ENCODE results near the gene HACD2. TPM values are rescaled to one million over a fixed set of nuclear protein-coding genes. Genes with fewer than 3 reads are reported as not detected.

Gene HACD2
- total and polyA plus RNA-seq, 10 of the 15 experiments (the other 5 are each of a cell fraction or from before 2014, with no cell fraction given): 9.1 to 30.0 (median 18.8) TPM

DNA sequence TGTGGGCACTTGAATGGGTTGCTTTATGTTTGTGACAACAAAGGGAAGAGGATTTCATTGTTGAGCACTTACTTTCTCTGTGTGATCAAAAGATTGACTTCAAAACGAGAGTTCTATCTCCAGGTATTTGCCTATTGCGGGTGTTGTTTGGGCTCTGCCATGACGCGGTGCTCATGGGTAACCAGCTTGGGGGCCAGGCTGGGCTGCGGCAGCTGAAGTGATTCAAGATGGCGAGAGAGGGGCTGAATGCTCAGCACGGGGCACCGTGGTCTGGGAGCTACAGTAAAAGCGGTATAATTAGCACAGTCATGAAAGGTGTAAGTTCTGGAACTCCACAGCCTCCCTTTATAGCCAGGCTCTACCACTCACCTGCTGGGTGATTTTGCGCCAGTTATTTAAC is 105.0 kb downstream of the HACD2 start:
- in situ Hi-C loops (cut with MboI): no loop called here

DNA sequence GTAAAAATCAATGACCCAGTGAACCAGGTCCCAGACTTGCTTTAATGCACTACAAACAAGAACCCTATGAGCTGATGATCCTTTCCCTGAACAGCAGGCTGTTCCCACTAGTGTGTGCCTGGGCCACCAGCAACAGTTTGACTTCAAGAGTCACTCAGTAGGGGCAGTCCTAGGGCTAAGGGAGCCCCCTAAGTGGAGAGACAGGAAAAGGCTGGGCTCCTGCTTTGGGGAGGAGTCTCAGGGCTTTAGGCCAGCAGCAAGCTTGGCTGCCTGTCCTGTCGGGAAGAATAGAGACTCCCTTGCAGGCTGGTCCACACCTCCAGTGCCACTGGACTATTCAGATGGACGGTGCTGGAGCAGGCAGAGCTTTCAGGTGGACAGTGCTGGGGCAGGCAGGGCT is 106.5 kb downstream of the HACD2 start:
- intact Hi-C loops (cut with micrococcal nuclease; ENCODE audit: unreplicated experiment) (no loop called here), in situ Hi-C loops (cut with MboI) (no loop called here)
- Histone ChIP-seq H3K27ac (ENCODE audit: control insufficient read depth, insufficient read depth) (no peak overlapping the region), H3K79me2 (ENCODE audit: control insufficient read depth, insufficient read depth, low read length) (no peaks in the 10 kb centered on the region), H4K20me1 (ENCODE audit: control insufficient read depth, insufficient read depth) (no peaks in the 10 kb centered on the region), H3K27me3 (replicated peaks in 1 of 2; ENCODE audit: control insufficient read depth in 2 of 2, insufficient read depth in 2 of 2, low read length in 1 of 2) (peaks cover 0 to 2% of the 10 kb centered on the region in 2 experiments; a peak in 1 of 4 replicates), H3K4me1 (ENCODE audit: control insufficient read depth, insufficient read depth, low read length) (no peaks in the 10 kb centered on the region), H3K9ac (ENCODE audit: control insufficient read depth, insufficient read depth, low read length) (no peak overlapping the region), H2AFZ (ENCODE audit: control insufficient read depth, low read depth, low read length) (no peak overlapping the region), H3K4me3 (no peak overlapping the region), H3K4me2 (ENCODE audit: control insufficient read depth, insufficient read depth) (no peak overlapping the region), H3K36me3 (ENCODE audit: control insufficient read depth in 2 of 2, insufficient read depth in 2 of 2, low read length in 1 of 2) (no peaks in the 10 kb centered on the region), H3K9me3 (replicated peaks; ENCODE audit: control insufficient read depth, insufficient read depth, low read length) (no peaks in the 10 kb centered on the region)
- no peak for ATAC-seq
- RAD21 ChIA-PET (ENCODE audit: unreplicated experiment): no interaction called here
- SMC1A ChIA-PET (ENCODE audit: uncharacterized antibody, unreplicated experiment): no interaction called here
- no TSS peak for BruUV-seq (replicated peaks)
- FAIRE-seq: no peak
- TF ChIP-seq, protein P1, sequence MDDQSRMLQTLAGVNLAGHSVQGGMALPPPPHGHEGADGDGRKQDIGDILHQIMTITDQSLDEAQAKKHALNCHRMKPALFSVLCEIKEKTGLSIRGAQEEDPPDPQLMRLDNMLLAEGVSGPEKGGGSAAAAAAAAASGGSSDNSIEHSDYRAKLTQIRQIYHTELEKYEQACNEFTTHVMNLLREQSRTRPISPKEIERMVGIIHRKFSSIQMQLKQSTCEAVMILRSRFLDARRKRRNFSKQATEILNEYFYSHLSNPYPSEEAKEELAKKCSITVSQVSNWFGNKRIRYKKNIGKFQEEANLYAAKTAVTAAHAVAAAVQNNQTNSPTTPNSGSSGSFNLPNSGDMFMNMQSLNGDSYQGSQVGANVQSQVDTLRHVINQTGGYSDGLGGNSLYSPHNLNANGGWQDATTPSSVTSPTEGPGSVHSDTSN (IDR thresholded peaks at IDR 0.05; ENCODE audit: insufficient replicate concordance, low read depth, low read length): no peak
- TF ChIP-seq SUPT20H (IDR thresholded peaks at IDR 0.05; ENCODE audit: borderline replicate concordance, control insufficient read depth, low read depth, low read length): no peak
- TF ChIP-seq CBFB (IDR thresholded peaks at IDR 0.05; ENCODE audit: low read depth): no peak
- TF ChIP-seq, protein P2, sequence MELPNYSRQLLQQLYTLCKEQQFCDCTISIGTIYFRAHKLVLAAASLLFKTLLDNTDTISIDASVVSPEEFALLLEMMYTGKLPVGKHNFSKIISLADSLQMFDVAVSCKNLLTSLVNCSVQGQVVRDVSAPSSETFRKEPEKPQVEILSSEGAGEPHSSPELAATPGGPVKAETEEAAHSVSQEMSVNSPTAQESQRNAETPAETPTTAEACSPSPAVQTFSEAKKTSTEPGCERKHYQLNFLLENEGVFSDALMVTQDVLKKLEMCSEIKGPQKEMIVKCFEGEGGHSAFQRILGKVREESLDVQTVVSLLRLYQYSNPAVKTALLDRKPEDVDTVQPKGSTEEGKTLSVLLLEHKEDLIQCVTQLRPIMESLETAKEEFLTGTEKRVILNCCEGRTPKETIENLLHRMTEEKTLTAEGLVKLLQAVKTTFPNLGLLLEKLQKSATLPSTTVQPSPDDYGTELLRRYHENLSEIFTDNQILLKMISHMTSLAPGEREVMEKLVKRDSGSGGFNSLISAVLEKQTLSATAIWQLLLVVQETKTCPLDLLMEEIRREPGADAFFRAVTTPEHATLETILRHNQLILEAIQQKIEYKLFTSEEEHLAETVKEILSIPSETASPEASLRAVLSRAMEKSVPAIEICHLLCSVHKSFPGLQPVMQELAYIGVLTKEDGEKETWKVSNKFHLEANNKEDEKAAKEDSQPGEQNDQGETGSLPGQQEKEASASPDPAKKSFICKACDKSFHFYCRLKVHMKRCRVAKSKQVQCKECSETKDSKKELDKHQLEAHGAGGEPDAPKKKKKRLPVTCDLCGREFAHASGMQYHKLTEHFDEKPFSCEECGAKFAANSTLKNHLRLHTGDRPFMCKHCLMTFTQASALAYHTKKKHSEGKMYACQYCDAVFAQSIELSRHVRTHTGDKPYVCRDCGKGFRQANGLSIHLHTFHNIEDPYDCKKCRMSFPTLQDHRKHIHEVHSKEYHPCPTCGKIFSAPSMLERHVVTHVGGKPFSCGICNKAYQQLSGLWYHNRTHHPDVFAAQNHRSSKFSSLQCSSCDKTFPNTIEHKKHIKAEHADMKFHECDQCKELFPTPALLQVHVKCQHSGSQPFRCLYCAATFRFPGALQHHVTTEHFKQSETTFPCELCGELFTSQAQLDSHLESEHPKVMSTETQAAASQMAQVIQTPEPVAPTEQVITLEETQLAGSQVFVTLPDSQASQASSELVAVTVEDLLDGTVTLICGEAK (IDR thresholded peaks at IDR 0.05; ENCODE audit: borderline replicate concordance): no peak
- no peak for TF ChIP-seq ZNF622 (IDR thresholded peaks at IDR 0.05)
- no peak for DNase-seq (ENCODE audit: low read depth, low spot score)
- POLR2A ChIA-PET: no interaction called here
- CTCF ChIA-PET: interaction anchor here (0.7 to 5.1 kb wide), 3 partner anchors 12 to 148 kb away, joined by 3 to 21 read pairs (median 4); no protein-coding TSS in a partner anchor
- 0% methylated on average over 2 of the region's 2 CpGs for WGBS (ENCODE audit: insufficient coverage, insufficient replicate concordance, low lambda C conversion rate, missing lambda C conversion rate)

More for the DNA sequence above, 105.0 kb downstream of the HACD2 start:
- ATAC-seq: no peak
- Histone ChIP-seq H3K9me3 (replicated peaks; ENCODE audit: control insufficient read depth, insufficient read depth, low read length) (no peaks in the 10 kb centered on the region), H3K27me3 (replicated peaks in 1 of 2; ENCODE audit: control insufficient read depth in 2 of 2, insufficient read depth in 2 of 2, low read length in 1 of 2) (peaks cover 0 to 1% of the 10 kb centered on the region in 2 experiments; a peak in 1 of 4 replicates), H3K4me1 (ENCODE audit: control insufficient read depth, insufficient read depth, low read length) (no peaks in the 10 kb centered on the region), H3K4me2 (ENCODE audit: control insufficient read depth, insufficient read depth) (no peak overlapping the region), H3K79me2 (ENCODE audit: control insufficient read depth, insufficient read depth, low read length) (no peaks in the 10 kb centered on the region), H2AFZ (ENCODE audit: control insufficient read depth, low read depth, low read length) (no peak overlapping the region), H3K9ac (ENCODE audit: control insufficient read depth, insufficient read depth, low read length) (no peak overlapping the region), H4K20me1 (ENCODE audit: control insufficient read depth, insufficient read depth) (no peaks in the 10 kb centered on the region), H3K4me3 (no peak overlapping the region), H3K27ac (ENCODE audit: control insufficient read depth, insufficient read depth) (no peak overlapping the region), H3K36me3 (ENCODE audit: control insufficient read depth in 2 of 2, insufficient read depth in 2 of 2, low read length in 1 of 2) (no peaks in the 10 kb centered on the region)
- FAIRE-seq: no peak
- intact Hi-C loops (cut with micrococcal nuclease; ENCODE audit: unreplicated experiment): no loop called here
- TF ChIP-seq LARP7 (IDR thresholded peaks at IDR 0.05): no peak
- TF ChIP-seq RB1 (IDR thresholded peaks at IDR 0.05; ENCODE audit: borderline replicate concordance): no peak
- no peak for TF ChIP-seq EP300 (IDR thresholded peaks at IDR 0.05; ENCODE audit: borderline replicate concordance in 1 of 2, control insufficient read depth in 1 of 2, low read depth in 2 of 2, low read length in 2 of 2)
- no peak for TF ChIP-seq TCF7 (IDR thresholded peaks at IDR 0.05; ENCODE audit: borderline replicate concordance)
- TF ChIP-seq PML (IDR thresholded peaks at IDR 0.05; ENCODE audit: low read length): no peak
- no peak for TF ChIP-seq MYB (IDR thresholded peaks at IDR 0.05; ENCODE audit: borderline replicate concordance, low read depth, low read length)
- no peak for TF ChIP-seq IKZF1 (conservative IDR thresholded peaks at IDR 0.05)
- ChIA-PET SMC1A (ENCODE audit: uncharacterized antibody, unreplicated experiment) (no interaction called here), POLR2A (no interaction called here), RAD21 (ENCODE audit: unreplicated experiment) (no interaction called here), CTCF (no interaction called here)
- no peak for DNase-seq (ENCODE audit: low read depth, low spot score)
- BruUV-seq (replicated peaks): no TSS peak
- 72% methylated on average over 8 of the region's 10 CpGs for WGBS (ENCODE audit: insufficient coverage, insufficient replicate concordance, low lambda C conversion rate, missing lambda C conversion rate)
